GM11168 (cell line): ENCODE measurements around the gene TIAM1.

ENCODE experiments used
- in situ Hi-C: fragments of 300-500 bp; cut with MboI; formaldehyde crosslinking; loops from one replicate; pipeline ENCODE4 v1.12.0; 2022; ENCODE audit warnings: low sequenced_read_pairs; ENCODE audit not compliant: unreplicated experiment

TIAM1 gene

DNA sequence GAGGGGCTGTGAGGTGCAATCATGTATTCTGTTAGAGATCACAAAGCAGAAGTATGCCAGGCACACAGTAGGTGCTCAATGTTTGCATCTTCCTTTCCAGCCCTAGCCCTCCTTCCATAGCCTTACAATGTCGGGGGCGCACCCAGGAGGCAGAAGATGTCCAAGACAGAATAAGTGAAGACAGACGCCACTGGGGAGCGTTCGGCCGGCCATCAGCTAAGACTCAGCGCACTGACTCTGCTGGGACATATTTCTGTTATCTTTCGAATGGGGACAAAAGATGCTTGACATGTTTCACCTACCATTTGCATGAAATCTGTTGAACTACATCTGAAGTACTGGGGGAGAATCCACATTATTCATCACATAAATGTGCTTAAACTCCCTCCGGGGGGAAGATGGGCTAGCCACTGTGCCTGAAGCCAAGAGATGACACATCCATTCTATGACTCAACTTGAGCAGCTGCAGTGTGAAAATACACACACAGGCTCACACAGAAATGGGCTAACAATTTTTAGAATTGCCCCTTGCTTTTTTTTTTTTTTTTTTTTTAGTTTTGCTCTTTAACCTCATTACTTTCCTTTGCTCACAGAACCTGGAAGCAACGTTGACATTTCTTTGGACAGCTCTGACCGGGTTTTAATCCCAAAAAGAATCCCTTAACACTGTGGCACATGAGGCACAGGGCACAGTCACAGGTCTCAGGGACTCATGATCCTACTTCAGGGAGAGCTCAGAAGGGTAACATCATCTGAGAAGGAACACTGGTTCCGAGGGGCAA is 7.9 kb downstream of the TIAM1 start:
- in situ Hi-C loops = no loop called here

- in situ Hi-C loops = no loop called here
Measured at GRCh38 chr21:31334648-31335121, 9.4 kb downstream of the TIAM1 start.

- in situ Hi-C loops = no loop called here
Measured at GRCh38 chr21:31332525-31332924, 11.5 kb downstream of the TIAM1 start.

- in situ Hi-C loops = no loop called here
Measured at GRCh38 chr21:31331231-31331630, 12.8 kb downstream of the TIAM1 start.

DNA sequence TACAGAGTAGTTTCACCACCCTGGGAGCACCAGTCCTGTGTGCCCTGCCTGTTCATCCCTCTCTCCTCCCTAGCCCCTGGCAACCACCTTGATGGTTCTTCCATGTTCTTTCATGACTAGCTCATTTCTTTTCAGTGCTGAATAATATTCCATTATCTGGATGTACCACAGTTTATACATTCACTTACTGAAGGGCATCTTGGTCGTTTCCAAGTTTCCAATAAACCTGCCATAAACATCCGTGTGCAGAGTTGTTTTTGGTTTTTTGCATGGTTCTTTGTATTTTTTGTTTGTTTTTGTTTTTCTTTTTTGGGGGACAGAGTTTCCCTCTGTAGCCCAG is 13.9 kb downstream of the TIAM1 start:
- in situ Hi-C loops = no loop called here

- in situ Hi-C loops = no loop called here
Measured at GRCh38 chr21:31329456-31330143, 14.5 kb downstream of the TIAM1 start.

GRCh38 chr21:31326522-31327242 is 17.4 kb downstream of the TIAM1 start:
- in situ Hi-C loops = no loop called here

DNA sequence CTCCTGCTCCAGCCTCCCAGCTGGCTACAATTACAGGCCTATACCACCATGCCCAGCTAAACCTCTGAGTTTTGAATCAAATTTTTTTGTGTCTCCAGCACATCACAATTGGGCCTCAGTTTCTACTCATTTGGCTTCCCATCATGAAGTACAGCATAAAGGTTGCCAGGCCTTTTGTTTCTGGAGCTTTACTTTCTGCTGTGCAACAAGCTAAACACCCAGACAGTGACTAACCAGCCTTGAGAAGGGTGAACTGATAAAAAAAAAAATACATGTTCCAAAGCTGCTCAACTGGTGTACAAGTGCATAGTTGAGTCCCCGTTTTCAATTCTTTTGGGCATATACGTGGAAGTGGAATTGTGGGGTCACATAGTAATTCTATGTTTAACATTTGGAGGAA is 25.1 kb downstream of the TIAM1 start:
- in situ Hi-C loops = no loop called here

DNA sequence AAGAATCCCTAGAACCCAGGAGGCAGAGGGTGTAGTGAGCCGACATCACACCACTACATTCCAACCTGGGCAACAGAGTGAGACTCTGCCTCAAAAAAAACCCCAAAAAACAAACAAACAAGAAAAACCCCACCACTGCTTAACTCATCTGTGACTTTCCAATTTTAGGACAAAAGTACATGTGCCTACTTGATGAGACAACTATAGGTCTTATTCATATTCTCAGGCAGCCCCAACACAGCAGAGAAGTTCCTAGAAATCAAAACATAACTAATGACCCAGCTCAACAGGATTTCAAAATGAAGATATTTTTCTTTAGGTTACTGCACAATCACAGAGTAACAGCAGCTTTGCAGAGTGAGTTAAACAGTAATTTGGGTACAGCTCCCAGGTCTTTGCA is 26.4 kb downstream of the TIAM1 start:
- in situ Hi-C loops = no loop called here

DNA sequence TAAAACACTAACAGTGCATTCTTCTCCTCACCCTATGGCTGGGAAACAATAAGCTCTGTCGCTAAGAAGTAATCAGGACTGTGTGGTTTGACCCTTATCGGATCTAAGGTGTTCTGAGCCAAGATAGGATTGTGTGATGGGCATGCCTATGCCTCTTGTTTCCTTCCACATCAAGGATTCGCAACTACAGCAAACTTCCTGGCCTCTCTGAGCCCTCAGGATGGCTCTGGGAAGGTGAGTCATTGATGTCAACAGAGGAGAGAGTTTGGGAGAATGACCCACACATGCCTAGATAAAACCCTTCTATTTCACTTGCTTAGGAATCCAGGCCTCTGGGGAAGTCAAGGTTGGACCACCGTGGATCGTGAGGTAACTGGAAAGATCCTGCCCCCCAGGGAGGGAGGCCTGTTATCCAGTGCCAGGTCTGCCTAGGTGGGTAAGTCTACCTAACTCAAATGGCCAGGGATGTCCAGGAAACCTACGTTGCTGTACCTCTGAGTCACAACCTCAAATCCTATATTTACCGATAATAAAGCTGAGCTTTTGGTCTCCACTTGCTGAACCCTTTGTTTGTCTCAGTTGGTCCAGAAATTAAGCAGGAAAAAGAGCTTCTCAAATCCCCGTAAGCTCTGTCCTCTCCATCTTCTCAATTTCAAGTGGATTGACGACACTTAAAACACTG is 27.4 kb downstream of the TIAM1 start:
- in situ Hi-C loops = no loop called here

DNA sequence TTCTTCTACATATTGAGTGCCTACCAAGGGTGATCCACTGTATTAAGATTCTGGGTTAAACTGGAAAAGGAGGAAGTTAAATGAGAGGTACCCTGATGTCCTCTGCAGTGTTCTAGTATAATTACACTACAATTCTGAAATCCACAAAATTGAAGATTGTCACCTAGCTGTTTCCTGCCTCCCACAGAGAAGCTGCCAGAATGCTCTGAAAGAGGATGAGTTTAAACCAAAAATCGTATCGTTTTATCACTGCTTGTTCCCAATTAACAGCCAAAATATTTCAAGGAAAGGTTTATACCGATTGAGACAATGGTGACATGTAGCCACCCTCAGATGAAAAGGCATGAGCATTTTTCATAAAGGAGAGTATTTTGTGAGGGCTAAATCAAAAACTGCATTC is 28.0 kb downstream of the TIAM1 start:
- in situ Hi-C loops = no loop called here

GRCh38 chr21:31310750-31311149 is 33.3 kb downstream of the TIAM1 start:
- in situ Hi-C loops = no loop called here

GRCh38 chr21:31308584-31308983 is 35.5 kb downstream of the TIAM1 start:
- in situ Hi-C loops = no loop called here

GRCh38 chr21:31305888-31306287 is 38.2 kb downstream of the TIAM1 start:
- in situ Hi-C loops = no loop called here

DNA sequence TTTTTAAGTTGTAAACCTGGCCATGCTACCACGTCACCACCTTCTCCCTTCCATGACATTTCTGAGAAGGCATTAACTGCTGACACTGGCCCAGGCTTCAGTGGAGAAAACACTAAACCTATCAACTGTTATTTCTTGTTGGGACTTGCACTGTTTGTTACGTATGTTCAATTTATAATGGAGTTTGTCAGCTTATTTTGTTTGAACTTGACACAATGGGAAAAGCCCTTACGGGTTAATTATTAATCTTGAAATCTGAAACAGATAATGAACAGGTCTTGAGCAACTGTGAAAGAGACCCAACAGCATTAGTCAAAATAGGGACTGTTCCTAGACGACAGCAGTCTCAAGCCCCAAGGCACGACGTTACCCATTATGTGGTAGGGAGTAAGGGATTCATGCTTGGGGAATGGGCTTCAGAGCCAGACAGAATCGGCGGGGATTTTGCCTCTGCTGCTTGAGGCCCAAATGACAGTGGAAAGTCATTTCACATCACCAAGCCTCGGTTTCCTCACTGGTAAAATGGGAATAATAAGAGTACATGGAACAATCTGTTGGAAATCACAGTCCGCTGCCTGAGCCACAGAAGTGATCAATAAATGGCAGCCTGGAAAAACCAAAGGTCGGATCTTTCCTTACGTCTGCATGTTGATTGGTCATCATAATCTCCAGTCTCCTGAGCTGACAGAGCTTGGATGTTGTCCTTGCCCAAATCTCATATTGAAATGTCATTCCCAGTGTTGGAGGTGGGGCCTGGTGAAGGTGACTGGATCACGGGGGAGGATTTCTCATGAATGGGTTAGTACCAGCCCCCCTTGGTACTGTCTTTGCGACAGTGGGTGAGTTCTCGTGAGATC is 44.5 kb downstream of the TIAM1 start:
- in situ Hi-C loops = no loop called here

GRCh38 chr21:31298618-31299269 is 45.3 kb downstream of the TIAM1 start:
- in situ Hi-C loops = no loop called here

- in situ Hi-C loops = no loop called here
Measured at GRCh38 chr21:31297806-31298205, 46.3 kb downstream of the TIAM1 start.

GRCh38 chr21:31295676-31296075 is 48.4 kb downstream of the TIAM1 start:
- in situ Hi-C loops = no loop called here

DNA sequence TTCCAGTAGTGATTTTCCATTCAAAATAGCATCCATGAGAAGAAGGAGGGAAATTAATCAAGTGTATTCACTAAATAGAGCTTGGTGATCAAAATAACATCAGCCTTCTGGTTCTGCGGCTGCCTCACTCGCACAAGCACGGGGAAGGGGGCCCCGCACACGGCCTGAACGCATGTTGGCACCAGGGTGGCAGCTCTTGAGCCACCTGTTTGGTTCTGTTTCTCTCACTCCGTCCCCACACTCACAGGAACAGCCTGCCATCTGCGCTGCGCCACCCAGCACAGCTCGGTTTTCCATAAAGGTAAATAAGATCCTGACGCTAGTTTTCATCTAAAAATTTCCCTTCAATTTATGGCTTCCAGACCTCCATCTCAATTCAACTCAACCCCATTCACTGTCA is 49.4 kb downstream of the TIAM1 start:
- in situ Hi-C loops = no loop called here
